Tibial nerve (tissue), 4 donors: Measurements from ENCODE around the gene TMEM100. TPM values are rescaled to one million over a fixed set of nuclear protein-coding genes. Genes with fewer than 3 reads are reported as not detected.
"Not testable (repeated sequence)": the region's sequence is repeated elsewhere in the genome, so short reads cannot be mapped to it uniquely, and the experiment has no call there.

ENCODE experiments used
- DNase-seq, 2 donors: peaks; one replicate each; pipeline ENCODE4 v3.0.0-alpha.2; 2019; ENCODE audit warnings: low spot score in 2 of 2
- H3K27ac ChIP-seq, 4 donors: fragments of 200-600 bp; sonication (generic) in 3 of 4; one replicate each; pipeline ENCODE4 v1.5.1; 2017 to 2019; ENCODE audit warnings: mild to moderate bottlenecking in 1 of 4
- H3K27me3 ChIP-seq, 2 donors: fragments of 200-600 bp; sonication (generic) in 1 of 2; one replicate each; pipeline versions ENCODE4 v1.5.1 to v1.6.0; 2017 to 2019
- H3K36me3 ChIP-seq, 3 donors: fragments of 200-600 bp; sonication (generic); one replicate each; pipeline ENCODE4 v1.5.1; 2018 to 2019
- H3K4me1 ChIP-seq, 4 donors: fragments of 200-600 bp; sonication (generic) in 3 of 4; one replicate each; pipeline ENCODE4 v1.5.1; 2017 to 2019
- H3K4me3 ChIP-seq, 4 donors: fragments of 200-600 bp; sonication (generic) in 3 of 4; one replicate each; pipeline ENCODE4 v1.5.1; 2017 to 2019; ENCODE audit warnings: mild to moderate bottlenecking in 1 of 4, moderate library complexity in 1 of 4
- H3K9me3 ChIP-seq, 4 donors: fragments of 200-600 bp; sonication (generic) in 3 of 4; one replicate each; pipeline ENCODE4 v1.5.1; 2017 to 2019
- EP300 ChIP-seq, 2 donors: sonication (generic); formaldehyde crosslinking; IDR thresholded peaks; one replicate each; pipeline ENCODE4 v1.6.1; 2017; ENCODE audit warnings: antibody characterized with exemption in 2 of 2, mild to moderate bottlenecking in 1 of 2
- POLR2A ChIP-seq, 2 donors: fragments of 450-650 bp; IDR thresholded peaks; one replicate each; pipeline ENCODE4 v1.6.1; 2017; ENCODE audit warnings: antibody characterized with exemption in 2 of 2, mild to moderate bottlenecking in 2 of 2, moderate library complexity in 2 of 2
- WGBS, 2 donors: methylation state at CpG; one replicate each; pipeline ENCODE4 v1.1.5; 2018; 5-methylcytosine and 5-hydroxymethylcytosine counted together
- total RNA-seq, 4 donors: library from RNA; depleted of rRNA; stranded (reverse); fragments of >200 nt; gene quantifications; one replicate each; pipeline ENCODE4 v1.1.0, GENCODE V29; 2016
- TF ChIP-seq, protein P1 (sequence below), 5 experiments: fragments of 200-600 bp in 3 of 5; fragments of 450-650 bp in 2 of 5; sonication (generic) in 3 of 5; IDR thresholded peaks; one replicate each; pipeline ENCODE4 v1.5.1; 2016 to 2019; ENCODE audit warnings: antibody characterized with exemption in 5 of 5, mild to moderate bottlenecking in 3 of 5, moderate library complexity in 2 of 5

The TMEM100 gene
- total RNA-seq, 4 donors from 2014 or later: 24.3 to 33.4 (median 28.9) TPM

DNA sequence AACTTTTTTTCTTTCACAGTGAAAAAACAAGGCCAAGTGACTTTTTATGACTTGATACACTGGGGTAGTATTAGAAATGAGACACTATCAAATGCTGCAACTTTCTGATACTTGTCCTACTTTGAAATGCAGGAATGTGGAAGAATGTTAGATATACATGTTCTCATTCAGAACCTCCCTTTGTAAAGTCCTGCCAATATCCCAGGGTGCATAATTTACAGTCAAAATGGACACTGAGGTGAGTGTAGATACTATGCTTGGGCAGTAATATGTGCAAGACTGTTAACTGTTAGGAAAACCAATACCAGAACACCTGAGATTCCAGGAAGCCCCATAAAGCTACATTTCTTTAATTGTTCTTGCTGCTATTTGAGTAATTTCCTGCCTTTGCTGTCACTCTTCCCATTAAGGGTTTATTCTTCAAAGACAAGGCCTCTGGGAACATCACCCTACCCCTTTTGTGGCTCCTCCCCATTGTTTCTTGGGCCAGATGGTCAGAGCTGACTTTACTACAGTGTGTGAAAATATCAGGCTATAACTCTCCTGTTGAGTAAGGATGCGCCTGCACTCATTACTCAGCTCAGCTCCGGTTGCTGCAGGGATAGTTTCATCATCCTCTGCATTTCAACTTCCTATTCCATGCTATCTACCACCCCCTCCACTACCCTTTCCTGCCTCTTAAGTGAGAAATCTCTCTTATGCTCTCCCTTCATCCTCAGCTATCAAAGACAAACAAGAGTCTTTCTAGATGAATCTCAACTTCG, 48.7 kb downstream of the TMEM100 start:
- no peak for TF ChIP-seq EP300 (IDR thresholded peaks at IDR 0.05)
- no peak for TF ChIP-seq POLR2A (IDR thresholded peaks at IDR 0.05)
- TF ChIP-seq, protein P1, sequence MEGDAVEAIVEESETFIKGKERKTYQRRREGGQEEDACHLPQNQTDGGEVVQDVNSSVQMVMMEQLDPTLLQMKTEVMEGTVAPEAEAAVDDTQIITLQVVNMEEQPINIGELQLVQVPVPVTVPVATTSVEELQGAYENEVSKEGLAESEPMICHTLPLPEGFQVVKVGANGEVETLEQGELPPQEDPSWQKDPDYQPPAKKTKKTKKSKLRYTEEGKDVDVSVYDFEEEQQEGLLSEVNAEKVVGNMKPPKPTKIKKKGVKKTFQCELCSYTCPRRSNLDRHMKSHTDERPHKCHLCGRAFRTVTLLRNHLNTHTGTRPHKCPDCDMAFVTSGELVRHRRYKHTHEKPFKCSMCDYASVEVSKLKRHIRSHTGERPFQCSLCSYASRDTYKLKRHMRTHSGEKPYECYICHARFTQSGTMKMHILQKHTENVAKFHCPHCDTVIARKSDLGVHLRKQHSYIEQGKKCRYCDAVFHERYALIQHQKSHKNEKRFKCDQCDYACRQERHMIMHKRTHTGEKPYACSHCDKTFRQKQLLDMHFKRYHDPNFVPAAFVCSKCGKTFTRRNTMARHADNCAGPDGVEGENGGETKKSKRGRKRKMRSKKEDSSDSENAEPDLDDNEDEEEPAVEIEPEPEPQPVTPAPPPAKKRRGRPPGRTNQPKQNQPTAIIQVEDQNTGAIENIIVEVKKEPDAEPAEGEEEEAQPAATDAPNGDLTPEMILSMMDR (IDR thresholded peaks at IDR 0.05): no peak

DNA sequence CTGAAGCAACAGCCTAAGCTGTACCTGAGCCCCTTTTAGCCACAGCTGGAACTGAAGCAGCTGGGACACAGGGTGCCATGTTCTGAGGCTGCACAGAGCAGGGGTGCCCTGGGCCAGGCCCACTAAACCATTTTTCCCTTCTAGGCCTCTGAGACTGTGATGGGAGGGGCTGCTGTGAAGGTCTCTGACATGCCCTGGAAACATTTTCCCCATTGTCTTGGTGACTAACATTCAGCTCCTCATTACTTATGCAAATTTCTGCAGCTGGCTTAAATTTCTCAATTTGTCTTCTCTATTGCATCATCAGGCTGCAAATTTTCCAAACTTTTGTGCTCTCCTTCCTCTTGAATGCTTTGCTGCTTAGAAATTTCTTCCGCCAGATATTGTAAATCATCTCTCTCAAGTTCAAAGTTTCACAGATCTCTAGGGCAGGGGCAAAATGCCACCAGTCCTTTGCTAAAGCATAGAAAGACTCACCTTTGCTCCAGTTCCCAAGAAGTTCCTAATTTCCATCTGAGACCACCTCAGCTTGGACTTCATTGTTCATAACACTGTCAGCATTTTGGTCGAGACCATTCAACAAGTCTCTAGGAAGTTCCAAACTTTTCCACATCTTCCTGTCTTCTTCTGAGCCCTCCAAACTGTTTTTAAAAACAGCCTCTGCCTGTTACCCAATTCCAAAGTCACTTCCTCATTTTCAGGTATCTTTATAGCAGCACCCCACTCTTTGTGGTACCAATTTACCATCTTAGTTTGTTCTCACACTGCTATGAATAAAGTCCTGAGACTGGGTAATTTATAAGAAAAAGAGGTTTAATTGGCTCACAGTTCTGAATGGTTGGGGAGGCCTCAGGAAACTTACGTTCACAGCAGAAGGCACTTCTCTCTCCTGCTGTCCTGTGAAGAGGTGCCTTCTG, 49.8 kb downstream of the TMEM100 start:
- TF ChIP-seq EP300 (IDR thresholded peaks at IDR 0.05): peak in 1 of 2 donors; percentile 35
- TF ChIP-seq, protein P1 (IDR thresholded peaks at IDR 0.05): no peak
- 78 to 82% methylated on average over 3 of the region's 3 CpGs for WGBS, 2 donors
- Histone ChIP-seq H3K9me3 (no peaks in the 10 kb centered on the region), H3K4me3 (no peak overlapping the region), H3K36me3 (no peaks in the 10 kb centered on the region), H3K4me1 (peaks cover 0 to 22% (median 2%) of the 10 kb centered on the region in 4 donors), H3K27ac (peak overlapping the region in 2 of 4 donors; percentile 13 to 38), H3K27me3 (no peaks in the 10 kb centered on the region)
- DNase-seq: no peak

More for the DNA sequence above, 48.7 kb downstream of the TMEM100 start:
- Histone ChIP-seq H3K27ac (no peak overlapping the region), H3K4me3 (no peak overlapping the region), H3K4me1 (peaks cover 0 to 12% (median 0%) of the 10 kb centered on the region in 4 donors), H3K9me3 (no peaks in the 10 kb centered on the region), H3K27me3 (no peaks in the 10 kb centered on the region), H3K36me3 (no peaks in the 10 kb centered on the region)
- 68 to 72% methylated on average over 3 of the region's 3 CpGs for WGBS, 2 donors
- DNase-seq: no peak

DNA sequence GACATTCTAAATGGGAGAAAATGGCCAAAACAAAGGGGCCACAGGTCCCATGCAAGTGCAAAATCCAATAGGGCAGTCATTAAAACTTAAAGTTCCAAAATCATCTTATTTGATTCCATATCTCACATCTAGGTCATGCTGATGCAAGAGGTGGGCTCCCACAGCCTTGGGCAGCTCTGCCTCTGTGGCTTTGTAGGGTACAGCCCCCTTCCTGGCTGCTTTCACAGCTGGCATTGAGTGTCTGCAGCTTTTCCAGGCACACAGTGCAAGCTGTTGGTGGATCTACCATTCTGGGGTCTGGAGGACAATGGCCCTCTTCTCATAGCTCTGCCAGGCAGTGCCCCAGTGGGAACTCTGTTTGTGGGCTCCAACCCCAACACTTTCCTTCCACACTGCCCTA, 50.7 kb downstream of the TMEM100 start:
- not testable (repeated sequence) for H3K36me3 ChIP-seq, H3K27me3 ChIP-seq, H3K4me3 ChIP-seq, H3K9me3 ChIP-seq, DNase-seq
- H3K27ac ChIP-seq: peak overlapping the region in 1 of 4 donors; percentile 38
- H3K4me1 ChIP-seq: peaks cover 0 to 27% (median 4%) of the 10 kb centered on the region in 4 donors

Other genes starting within 250 kb of the TMEM100 start
- not detected for gene SMIM36, start 211.4 kb downstream of the TMEM100 start, total RNA-seq
- 10 to 100 TPM; 30.8 to 62.1 (median 39.7) TPM for gene PCTP, start 28.2 kb upstream of the TMEM100 start, total RNA-seq